ENCODE measurements around the gene C3orf18. TPM values are rescaled to one million over a fixed set of nuclear protein-coding genes. Genes with fewer than 3 reads are reported as not detected.
A peak's percentile ranks its signal among the peaks of the same experiment; 100 is the strongest.

Gene C3orf18
- total and polyA plus RNA-seq, 2 experiments from 2014 or later, result 2.9 to 5.6 TPM

DNA sequence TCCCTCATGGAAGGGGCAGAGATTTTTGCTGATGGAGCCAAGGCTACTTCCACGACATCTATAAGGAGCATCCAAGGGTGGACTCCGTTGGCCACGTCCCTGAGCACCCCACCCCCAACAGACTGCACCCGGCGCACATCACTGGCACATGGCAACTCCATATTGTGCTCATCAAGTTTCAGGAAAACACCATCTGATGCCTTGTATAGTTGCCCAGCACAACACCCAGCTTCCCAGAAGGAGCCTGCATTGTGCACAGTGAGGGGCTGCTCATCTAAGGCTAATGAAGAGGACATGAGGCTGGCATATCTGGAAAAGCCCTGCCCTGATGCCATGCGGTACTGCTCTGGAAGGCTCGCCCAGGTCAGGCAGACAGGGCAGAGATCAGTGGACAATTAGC, 49.1 kb downstream of the C3orf18 start:
- 89% methylated on average over 7 of the region's 7 CpGs for WGBS (ENCODE audit: low lambda C conversion rate, missing lambda C conversion rate)
- TF ChIP-seq EZH2 (IDR thresholded peaks at IDR 0.05; ENCODE audit: borderline replicate concordance) (no peak), EZH2phosphoT487 (IDR thresholded peaks at IDR 0.05; ENCODE audit: low read depth, severe bottlenecking, unreplicated experiment) (no peak), CTCF (IDR thresholded peaks at IDR 0.05; ENCODE audit: poor library complexity) (no peak)

GRCh38 chr3:50517721-50518206, 49.8 kb downstream of the C3orf18 start:
- DNase-seq (ENCODE audit: low spot score), result no peak
- H3K4me3 ChIP-seq, result no peak overlapping the region
- no peak overlapping the region for H2AFZ ChIP-seq
- H3K27me3 ChIP-seq, result peaks cover 4% of the 10 kb centered on the region
- no peaks in the 10 kb centered on the region for H3K36me3 ChIP-seq (replicated peaks; ENCODE audit: insufficient read depth, low read depth)
- H3K79me2 ChIP-seq, result no peaks in the 10 kb centered on the region
- WGBS (ENCODE audit: low lambda C conversion rate, missing lambda C conversion rate), result 91% methylated on average over 4 of the region's 4 CpGs
- H3K4me1 ChIP-seq (ENCODE audit: insufficient read depth), result peaks cover 31% of the 10 kb centered on the region
- H3K9me2 ChIP-seq (replicated peaks; ENCODE audit: insufficient read depth), result no peaks in the 10 kb centered on the region
- H3K9me3 ChIP-seq (ENCODE audit: low read depth), result no peaks in the 10 kb centered on the region
- no peaks in the 10 kb centered on the region for H4K20me1 ChIP-seq (ENCODE audit: insufficient read depth, poor library complexity, severe bottlenecking)
- H3K27ac ChIP-seq, result no peak overlapping the region
- H3K4me2 ChIP-seq, result no peak overlapping the region
- TF ChIP-seq EZH2phosphoT487 (IDR thresholded peaks at IDR 0.05; ENCODE audit: low read depth, severe bottlenecking, unreplicated experiment) (no peak), EZH2 (IDR thresholded peaks at IDR 0.05; ENCODE audit: borderline replicate concordance) (no peak), CTCF (IDR thresholded peaks at IDR 0.05; ENCODE audit: poor library complexity) (no peak)

More for the DNA sequence above, 49.1 kb downstream of the C3orf18 start:
- Histone ChIP-seq H3K4me1 (ENCODE audit: insufficient read depth) (peaks cover 31% of the 10 kb centered on the region), H3K27me3 (peaks cover 4% of the 10 kb centered on the region), H3K27ac (no peak overlapping the region), H3K9me2 (replicated peaks; ENCODE audit: insufficient read depth) (no peaks in the 10 kb centered on the region), H3K36me3 (replicated peaks; ENCODE audit: insufficient read depth, low read depth) (no peaks in the 10 kb centered on the region), H2AFZ (no peak overlapping the region), H3K79me2 (no peaks in the 10 kb centered on the region), H4K20me1 (ENCODE audit: insufficient read depth, poor library complexity, severe bottlenecking) (no peaks in the 10 kb centered on the region), H3K4me3 (no peak overlapping the region), H3K9me3 (ENCODE audit: low read depth) (no peaks in the 10 kb centered on the region), H3K4me2 (no peak overlapping the region)
- no peak for DNase-seq (ENCODE audit: low spot score)

- H3K9me2 ChIP-seq (replicated peaks; ENCODE audit: insufficient read depth), result no peaks in the 10 kb centered on the region
- H3K4me3 ChIP-seq, result no peak overlapping the region
- no peaks in the 10 kb centered on the region for H3K9me3 ChIP-seq (ENCODE audit: low read depth)
- TF ChIP-seq EZH2 (IDR thresholded peaks at IDR 0.05; ENCODE audit: borderline replicate concordance), result no peak
- TF ChIP-seq CTCF (IDR thresholded peaks at IDR 0.05; ENCODE audit: poor library complexity), result no peak
- no peak for TF ChIP-seq EZH2phosphoT487 (IDR thresholded peaks at IDR 0.05; ENCODE audit: low read depth, severe bottlenecking, unreplicated experiment)
- H3K4me1 ChIP-seq (ENCODE audit: insufficient read depth), result peaks cover 31% of the 10 kb centered on the region
- no peaks in the 10 kb centered on the region for H4K20me1 ChIP-seq (ENCODE audit: insufficient read depth, poor library complexity, severe bottlenecking)
- peak overlapping the region; percentile 54 for H3K4me2 ChIP-seq
- H3K27ac ChIP-seq, result peak overlapping the region; percentile 79
- DNase-seq (ENCODE audit: low spot score), result no peak
- no peak overlapping the region for H2AFZ ChIP-seq
- H3K79me2 ChIP-seq, result no peaks in the 10 kb centered on the region
- no peaks in the 10 kb centered on the region for H3K27me3 ChIP-seq
- no peaks in the 10 kb centered on the region for H3K36me3 ChIP-seq (replicated peaks; ENCODE audit: insufficient read depth, low read depth)
- WGBS (ENCODE audit: low lambda C conversion rate, missing lambda C conversion rate), result 42% methylated on average over 3 of the region's 4 CpGs
Observed at GRCh38 chr3:50516440-50516871, 51.1 kb downstream of the C3orf18 start.
